GM04503 (cell line): ENCODE results near the gene PRSS37.
"Not testable (repeated sequence)": the region's sequence is repeated elsewhere in the genome, so short reads cannot be mapped to it uniquely, and the experiment has no call there.

Experiments
- DNase-seq: peaks from one replicate; pipeline ENCODE4 v3.0.0-alpha.2; 2012; ENCODE audit warnings: low read depth

PRSS37 gene

GRCh38 chr7:141841385-141841784 is at the start of gene PRSS37:
PRSS37 (minus strand) TSS chr7:141841485; CDS start chr7:141841049, 436 bp downstream.
- DNase-seq = no peak

GRCh38 chr7:141889321-141889720 is 48.0 kb upstream of the PRSS37 start:
- DNase-seq = no peak

GRCh38 chr7:141884539-141885225 is 43.4 kb upstream of the PRSS37 start:
- DNase-seq = no peak

GRCh38 chr7:141880960-141881359 is 39.7 kb upstream of the PRSS37 start:
- DNase-seq = no peak

- no peak for DNase-seq
Measured at GRCh38 chr7:141877365-141877764, 36.1 kb upstream of the PRSS37 start.

DNA sequence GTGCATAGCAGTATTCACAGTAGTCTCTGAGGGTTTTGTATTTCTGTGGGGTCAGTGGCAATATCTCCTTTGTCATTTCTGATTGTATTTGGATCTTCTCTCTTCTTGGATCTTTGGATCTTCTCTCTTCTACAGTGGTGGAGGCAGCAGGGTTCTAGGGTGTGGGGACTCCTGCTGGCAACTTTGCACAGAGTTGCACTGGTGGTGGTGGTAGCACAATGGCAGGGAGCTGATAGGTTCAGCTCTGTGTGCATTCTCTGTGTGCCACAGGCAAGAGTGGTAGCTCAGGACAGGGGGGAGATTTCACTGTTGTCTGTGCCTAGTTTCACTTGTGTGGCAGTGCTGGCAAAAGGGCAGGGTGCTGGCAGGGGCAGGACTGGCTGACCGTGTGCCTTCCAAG is 35.1 kb upstream of the PRSS37 start:
- DNase-seq = no peak

- no peak for DNase-seq
Measured at GRCh38 chr7:141875453-141875852, 34.2 kb upstream of the PRSS37 start.

- no peak for DNase-seq
Measured at GRCh38 chr7:141874787-141875186, 33.5 kb upstream of the PRSS37 start.

- DNase-seq = no peak
Measured at GRCh38 chr7:141872931-141873330, 31.6 kb upstream of the PRSS37 start.

- DNase-seq = no peak
Measured at GRCh38 chr7:141866974-141867373, 25.7 kb upstream of the PRSS37 start.

DNA sequence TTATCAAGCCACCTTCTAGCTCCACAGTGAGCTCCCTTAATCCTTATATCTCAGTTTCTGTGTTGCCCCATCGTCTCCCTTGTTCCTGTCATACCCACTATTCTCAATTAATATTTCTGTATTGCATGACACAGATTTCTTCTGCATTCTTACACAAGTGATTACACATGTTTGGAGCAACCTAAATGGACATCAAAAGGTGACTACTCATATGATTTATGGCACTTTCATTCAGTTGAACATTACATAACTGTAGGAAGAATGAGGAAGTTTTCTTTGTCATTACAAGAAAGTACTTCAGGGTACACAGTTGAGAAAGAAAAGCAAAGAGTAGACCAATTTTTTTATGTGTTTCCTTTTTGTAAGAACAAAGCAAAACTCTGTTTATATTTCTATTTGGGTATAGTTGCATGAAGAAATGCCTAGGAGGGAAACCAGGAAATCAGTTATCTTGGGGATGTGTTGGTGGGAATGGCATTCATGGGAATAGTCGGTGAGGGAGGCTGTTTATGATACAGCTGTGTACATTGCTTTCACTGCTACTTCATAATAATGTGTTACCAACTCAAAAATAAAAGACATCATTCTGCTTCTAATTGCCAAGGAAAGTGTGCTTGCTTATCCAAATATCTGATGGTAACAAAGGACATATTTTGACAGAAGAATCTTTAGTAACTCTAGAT is 23.6 kb upstream of the PRSS37 start:
- no peak for DNase-seq

DNA sequence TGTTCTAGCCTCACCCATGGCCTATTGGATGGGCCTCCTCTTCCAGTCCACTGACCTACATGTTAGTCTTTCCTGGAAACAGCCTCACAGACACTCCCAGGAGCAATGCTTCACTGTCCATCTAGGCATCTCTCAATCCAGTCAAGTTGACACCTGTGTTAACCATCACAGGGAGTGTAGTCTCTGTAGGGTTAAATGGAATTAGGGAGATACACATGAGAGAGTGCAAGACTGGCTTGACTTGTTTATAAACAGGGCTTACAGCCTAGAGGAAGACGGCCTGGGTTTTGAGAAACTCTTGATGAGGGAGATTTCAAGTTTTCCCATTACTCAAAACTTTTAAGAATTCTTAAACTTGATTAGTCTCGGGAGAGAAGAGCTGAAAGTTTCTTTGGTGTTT is 18.9 kb upstream of the PRSS37 start:
- DNase-seq = no peak

GRCh38 chr7:141847996-141848395 is 6.7 kb upstream of the PRSS37 start:
- no peak for DNase-seq

GRCh38 chr7:141844256-141844655 is 3.0 kb upstream of the PRSS37 start:
- DNase-seq = no peak

DNA sequence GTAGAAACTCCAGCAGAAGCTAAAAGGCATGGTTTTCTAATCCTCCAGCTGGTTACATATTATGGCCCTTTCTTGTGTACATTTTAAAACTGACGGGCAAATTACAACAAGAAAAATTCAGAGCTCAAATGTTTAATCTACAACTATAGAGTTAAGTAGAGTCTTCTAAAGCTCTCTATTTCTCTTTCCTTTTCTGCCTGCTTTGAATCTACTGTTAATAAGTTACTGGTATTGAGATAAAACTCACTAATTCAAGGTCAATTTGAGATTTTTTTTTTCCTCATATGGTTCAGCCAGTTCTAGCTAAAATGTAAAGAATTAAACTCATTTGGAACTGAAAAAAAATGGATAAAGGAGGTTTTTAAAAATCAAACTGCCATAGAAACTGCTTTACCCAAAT is 1.6 kb upstream of the PRSS37 start:
- DNase-seq = no peak

GRCh38 chr7:141840708-141841107 is 577 bp downstream of the PRSS37 start:
- no peak for DNase-seq

- no peak for DNase-seq
Measured at GRCh38 chr7:141839256-141839655, 2.0 kb downstream of the PRSS37 start.

DNA sequence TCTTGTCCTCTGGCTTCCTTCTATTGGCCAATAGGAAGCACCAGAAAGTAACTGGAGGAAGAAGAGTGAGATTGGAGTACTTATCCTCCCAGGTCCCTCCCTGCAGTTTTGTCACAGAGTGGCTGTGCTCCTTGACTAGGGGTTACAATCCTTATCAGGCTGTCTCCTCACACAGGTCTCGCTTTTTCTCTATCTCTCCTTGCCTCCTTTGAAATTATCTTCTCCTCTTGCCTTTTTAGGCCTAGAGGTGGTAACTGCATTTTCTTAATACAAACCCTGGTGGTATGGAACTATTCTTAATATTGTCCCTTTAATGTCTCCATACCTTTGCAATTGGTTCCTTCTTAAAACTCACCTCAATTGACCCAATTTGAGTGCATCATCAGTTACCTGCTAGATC is 2.7 kb downstream of the PRSS37 start:
- no peak for DNase-seq

- DNase-seq = no peak
Measured at GRCh38 chr7:141837683-141838082, 3.6 kb downstream of the PRSS37 start.

DNA sequence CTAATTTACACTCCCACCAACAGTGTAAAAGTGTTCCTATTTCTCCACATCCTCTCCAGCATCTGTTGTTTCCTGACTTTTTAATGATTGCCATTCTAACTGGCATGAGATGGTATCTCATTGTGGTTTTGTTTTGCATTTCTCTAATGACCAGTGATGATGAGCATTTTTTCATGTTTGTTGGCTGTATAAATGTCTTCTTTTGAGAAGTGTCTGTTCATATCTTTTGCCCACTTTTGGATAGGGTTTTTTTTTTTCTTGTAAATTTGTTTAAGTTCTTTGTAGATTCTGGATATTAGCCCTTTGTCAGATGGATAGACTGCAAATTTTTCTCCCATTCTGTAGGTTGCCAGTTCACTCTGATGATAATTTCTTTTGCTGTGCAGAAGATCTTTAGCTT is 18.9 kb downstream of the PRSS37 start:
- DNase-seq = not testable (repeated sequence)

DNA sequence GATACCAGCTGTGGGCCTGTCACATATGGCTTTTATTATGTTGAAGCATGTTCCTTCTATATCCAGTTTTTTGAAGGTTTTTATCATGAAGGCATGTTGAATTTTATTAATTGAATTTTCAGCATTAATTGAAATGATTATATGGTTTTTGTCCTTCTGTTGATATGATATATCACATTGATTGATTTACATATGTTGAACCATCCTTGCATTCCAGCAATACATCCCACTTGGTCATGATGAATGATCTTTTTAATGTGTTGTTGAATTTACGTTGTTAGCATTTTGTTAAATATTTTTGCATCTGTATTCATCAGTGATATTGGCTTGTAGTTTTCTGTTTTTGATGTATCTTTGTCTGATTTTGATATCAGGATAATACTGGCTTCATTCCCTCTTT is 21.2 kb downstream of the PRSS37 start:
- DNase-seq = no peak

DNA sequence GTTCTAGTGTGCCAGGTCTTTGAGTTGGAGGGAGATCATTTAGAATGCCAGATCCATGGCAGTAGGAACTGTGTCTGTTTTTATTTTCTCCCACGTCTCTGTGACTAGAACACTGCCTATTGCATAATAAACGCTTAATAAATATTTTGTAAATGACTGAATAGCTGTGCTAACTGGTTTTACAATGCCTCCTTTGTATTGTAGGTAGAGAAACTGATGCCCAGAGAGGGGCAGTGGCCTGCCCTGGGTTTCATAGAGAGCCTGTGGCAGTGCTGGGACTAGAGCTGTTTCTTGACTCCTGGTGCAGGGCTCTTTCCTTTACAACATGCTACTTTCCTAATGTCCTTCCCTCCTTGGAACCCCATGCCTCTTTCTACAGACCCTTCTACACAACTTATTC is 48.8 kb downstream of the PRSS37 start:
- no peak for DNase-seq

DNA sequence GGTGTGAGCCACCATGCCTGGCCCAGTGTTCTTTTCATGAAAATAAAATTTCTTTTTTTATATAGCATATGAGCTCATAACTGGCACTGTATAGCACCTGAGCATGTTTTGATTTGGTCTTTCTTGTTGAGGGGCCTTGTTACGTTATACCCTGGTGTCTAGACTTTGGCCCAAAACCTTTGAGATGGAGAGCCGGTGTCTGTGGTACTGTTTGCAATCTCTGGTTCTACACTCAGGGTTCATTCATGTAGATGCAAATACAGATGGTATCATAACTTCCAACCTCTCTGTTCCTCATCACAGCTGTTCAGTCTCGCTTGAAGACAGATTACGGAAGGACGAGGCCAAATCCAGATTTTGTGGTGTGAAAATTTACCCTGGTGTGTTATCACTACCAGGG is 51.4 kb downstream of the PRSS37 start, which contains the start of gene TAS2R5:
TAS2R5 (plus strand) TSS at position 301 of the 400 bp plus-strand sequence. CDS start 145 bp downstream, outside the sequence.
- DNase-seq = no peak

GRCh38 chr7:141788296-141788695 is 53.0 kb downstream of the PRSS37 start:
- no peak for DNase-seq
